Fibroblast of villous mesenchyme (primary cell): Measurements from ENCODE around the gene NGEF. TPM values are rescaled to one million over a fixed set of nuclear protein-coding genes. Genes with fewer than 3 reads are reported as not detected.

ENCODE experiments used
- DNase-seq: peaks from one replicate; pipeline ENCODE4 v3.0.0-alpha.2; 2010; ENCODE audit warnings: low read depth
- H3K4me3 ChIP-seq: 2 replicates; pipeline ENCODE4 v1.5.1; 2011; ENCODE audit warnings: low read depth, mild to moderate bottlenecking, low read length
- total RNA-seq: library from RNA; depleted of rRNA; stranded (reverse); fragments of >200 nt; gene quantifications from 2 replicates; pipeline ENCODE4 v1.2.3, GENCODE V29; 2012
- TF ChIP-seq, protein P1 (sequence below): IDR thresholded peaks from 2 replicates; pipeline ENCODE4 v1.5.1; 2012; ENCODE audit warnings: low read depth, mild to moderate bottlenecking, low read length; ENCODE audit not compliant: insufficient read depth

The NGEF gene
- total RNA-seq, 1 donor = 0.86 TPM

- TF ChIP-seq, protein P1, sequence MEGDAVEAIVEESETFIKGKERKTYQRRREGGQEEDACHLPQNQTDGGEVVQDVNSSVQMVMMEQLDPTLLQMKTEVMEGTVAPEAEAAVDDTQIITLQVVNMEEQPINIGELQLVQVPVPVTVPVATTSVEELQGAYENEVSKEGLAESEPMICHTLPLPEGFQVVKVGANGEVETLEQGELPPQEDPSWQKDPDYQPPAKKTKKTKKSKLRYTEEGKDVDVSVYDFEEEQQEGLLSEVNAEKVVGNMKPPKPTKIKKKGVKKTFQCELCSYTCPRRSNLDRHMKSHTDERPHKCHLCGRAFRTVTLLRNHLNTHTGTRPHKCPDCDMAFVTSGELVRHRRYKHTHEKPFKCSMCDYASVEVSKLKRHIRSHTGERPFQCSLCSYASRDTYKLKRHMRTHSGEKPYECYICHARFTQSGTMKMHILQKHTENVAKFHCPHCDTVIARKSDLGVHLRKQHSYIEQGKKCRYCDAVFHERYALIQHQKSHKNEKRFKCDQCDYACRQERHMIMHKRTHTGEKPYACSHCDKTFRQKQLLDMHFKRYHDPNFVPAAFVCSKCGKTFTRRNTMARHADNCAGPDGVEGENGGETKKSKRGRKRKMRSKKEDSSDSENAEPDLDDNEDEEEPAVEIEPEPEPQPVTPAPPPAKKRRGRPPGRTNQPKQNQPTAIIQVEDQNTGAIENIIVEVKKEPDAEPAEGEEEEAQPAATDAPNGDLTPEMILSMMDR = no peak
- no peak for DNase-seq
- H3K4me3 ChIP-seq = no peak overlapping the region
These were observed 147.9 kb downstream of the NGEF start for GRCh38 chr2:232865165-232865564.

DNA sequence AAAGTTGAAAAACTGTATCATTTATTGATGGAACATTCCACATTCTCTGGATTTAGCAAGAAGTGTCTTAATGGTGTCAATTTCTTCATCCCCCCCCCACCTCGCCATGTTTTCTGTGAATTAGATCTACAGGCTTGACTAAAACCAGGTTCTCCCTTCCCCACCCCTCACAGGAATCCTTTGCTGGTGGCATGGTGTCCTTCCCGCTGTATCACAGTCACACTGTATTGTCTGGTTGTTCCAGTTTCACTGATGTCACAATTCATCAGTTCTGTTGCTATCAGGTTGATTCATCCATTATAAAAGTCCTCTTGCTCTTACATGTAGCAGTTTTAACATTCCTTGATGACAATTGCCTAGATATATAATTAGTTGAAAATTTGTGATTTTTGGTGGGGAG, 149.1 kb downstream of the NGEF start:
- TF ChIP-seq, protein P1 = no peak

GRCh38 chr2:232861353-232861752, 151.7 kb downstream of the NGEF start:
- H3K4me3 ChIP-seq = no peak overlapping the region
- TF ChIP-seq, protein P1 = no peak
- no peak for DNase-seq

More for the DNA sequence above, 149.1 kb downstream of the NGEF start:
- H3K4me3 ChIP-seq = no peak overlapping the region
- DNase-seq = no peak

GRCh38 chr2:232860593-232861241, 152.3 kb downstream of the NGEF start:
- DNase-seq = no peak
- H3K4me3 ChIP-seq = no peak overlapping the region
- TF ChIP-seq, protein P1 = no peak

- no peak overlapping the region for H3K4me3 ChIP-seq
- no peak for DNase-seq
- TF ChIP-seq, protein P1 = no peak
These were observed 153.6 kb downstream of the NGEF start for GRCh38 chr2:232859385-232859916.

DNA sequence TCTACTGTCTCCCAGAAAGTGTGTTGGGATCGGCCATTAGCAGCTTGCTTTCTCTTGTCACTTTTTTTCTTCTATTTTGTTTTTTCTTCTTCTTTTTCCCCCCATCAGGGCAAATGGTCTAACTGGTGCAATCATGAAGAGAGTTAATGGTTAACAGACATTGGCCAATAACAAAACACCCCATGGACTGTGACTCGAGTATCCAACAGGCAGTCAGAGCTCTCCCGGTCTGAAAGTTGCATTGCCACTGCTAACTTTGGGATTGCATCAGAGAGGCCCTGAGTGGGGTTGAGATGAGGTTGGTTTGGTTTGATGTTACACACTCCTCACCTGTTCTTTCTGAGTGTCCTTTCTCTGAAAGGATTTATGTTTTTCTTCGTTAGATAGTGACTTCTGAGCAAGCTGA, 155.9 kb downstream of the NGEF start:
- H3K4me3 ChIP-seq = no peak overlapping the region

More for the DNA sequence above, 155.9 kb downstream of the NGEF start:
- DNase-seq = peak; percentile 48
- TF ChIP-seq, protein P1 = no peak
